Iris pigment epithelial cell (primary cell): ENCODE results near the gene METTL27.
A peak's percentile ranks its signal among the peaks of the same experiment; 100 is the strongest.
"Not testable (repeated sequence)": the region's sequence is repeated elsewhere in the genome, so short reads cannot be mapped to it uniquely, and the experiment has no call there.

Experiments
- DNase-seq: peaks from one replicate; pipeline ENCODE4 v3.0.0-alpha.2; 2011; ENCODE audit warnings: low read depth

The METTL27 gene

GRCh38 chr7:73820013-73820412 lies 22.3 kb downstream of the METTL27 start:
- DNase-seq = no peak

GRCh38 chr7:73817121-73817520 lies 25.2 kb downstream of the METTL27 start:
- DNase-seq = no peak

- DNase-seq = no peak
These were observed 26.9 kb downstream of the METTL27 start for GRCh38 chr7:73815436-73815835.

- no peak for DNase-seq
These were observed 29.3 kb downstream of the METTL27 start for GRCh38 chr7:73812996-73813395.

- peak; percentile 54 for DNase-seq
These were observed 30.6 kb downstream of the METTL27 start for GRCh38 chr7:73811760-73812168.

GRCh38 chr7:73810998-73811360 lies 31.3 kb downstream of the METTL27 start:
- DNase-seq = no peak

- no peak for DNase-seq
These were observed 32.8 kb downstream of the METTL27 start for GRCh38 chr7:73809467-73809951.

GRCh38 chr7:73802459-73802858 lies 39.9 kb downstream of the METTL27 start:
- DNase-seq = no peak

GRCh38 chr7:73801577-73801976 lies 40.7 kb downstream of the METTL27 start:
- no peak for DNase-seq

GRCh38 chr7:73799282-73800141 lies 42.8 kb downstream of the METTL27 start:
- no peak for DNase-seq

- DNase-seq = not testable (repeated sequence)
These were observed 45.1 kb downstream of the METTL27 start for GRCh38 chr7:73797176-73797575.

- not testable (repeated sequence) for DNase-seq
These were observed 45.7 kb downstream of the METTL27 start for GRCh38 chr7:73796656-73797055.

- not testable (repeated sequence) for DNase-seq
These were observed 47.1 kb downstream of the METTL27 start for GRCh38 chr7:73795188-73795587.

GRCh38 chr7:73791170-73791690 lies 51.1 kb downstream of the METTL27 start:
- not testable (repeated sequence) for DNase-seq

GRCh38 chr7:73789051-73789450 lies 53.3 kb downstream of the METTL27 start:
- no peak for DNase-seq

GRCh38 chr7:73787786-73788048 lies 54.6 kb downstream of the METTL27 start:
- DNase-seq = not testable (repeated sequence)

GRCh38 chr7:73786588-73786987 lies 55.7 kb downstream of the METTL27 start:
- DNase-seq = no peak
